Measurements from ENCODE around the gene PATZ1.
"Not testable (repeated sequence)": the region's sequence is repeated elsewhere in the genome, so short reads cannot be mapped to it uniquely, and the experiment has no call there.

Gene PATZ1, protein sequence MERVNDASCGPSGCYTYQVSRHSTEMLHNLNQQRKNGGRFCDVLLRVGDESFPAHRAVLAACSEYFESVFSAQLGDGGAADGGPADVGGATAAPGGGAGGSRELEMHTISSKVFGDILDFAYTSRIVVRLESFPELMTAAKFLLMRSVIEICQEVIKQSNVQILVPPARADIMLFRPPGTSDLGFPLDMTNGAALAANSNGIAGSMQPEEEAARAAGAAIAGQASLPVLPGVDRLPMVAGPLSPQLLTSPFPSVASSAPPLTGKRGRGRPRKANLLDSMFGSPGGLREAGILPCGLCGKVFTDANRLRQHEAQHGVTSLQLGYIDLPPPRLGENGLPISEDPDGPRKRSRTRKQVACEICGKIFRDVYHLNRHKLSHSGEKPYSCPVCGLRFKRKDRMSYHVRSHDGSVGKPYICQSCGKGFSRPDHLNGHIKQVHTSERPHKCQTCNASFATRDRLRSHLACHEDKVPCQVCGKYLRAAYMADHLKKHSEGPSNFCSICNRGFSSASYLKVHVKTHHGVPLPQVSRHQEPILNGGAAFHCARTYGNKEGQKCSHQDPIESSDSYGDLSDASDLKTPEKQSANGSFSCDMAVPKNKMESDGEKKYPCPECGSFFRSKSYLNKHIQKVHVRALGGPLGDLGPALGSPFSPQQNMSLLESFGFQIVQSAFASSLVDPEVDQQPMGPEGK

DNA sequence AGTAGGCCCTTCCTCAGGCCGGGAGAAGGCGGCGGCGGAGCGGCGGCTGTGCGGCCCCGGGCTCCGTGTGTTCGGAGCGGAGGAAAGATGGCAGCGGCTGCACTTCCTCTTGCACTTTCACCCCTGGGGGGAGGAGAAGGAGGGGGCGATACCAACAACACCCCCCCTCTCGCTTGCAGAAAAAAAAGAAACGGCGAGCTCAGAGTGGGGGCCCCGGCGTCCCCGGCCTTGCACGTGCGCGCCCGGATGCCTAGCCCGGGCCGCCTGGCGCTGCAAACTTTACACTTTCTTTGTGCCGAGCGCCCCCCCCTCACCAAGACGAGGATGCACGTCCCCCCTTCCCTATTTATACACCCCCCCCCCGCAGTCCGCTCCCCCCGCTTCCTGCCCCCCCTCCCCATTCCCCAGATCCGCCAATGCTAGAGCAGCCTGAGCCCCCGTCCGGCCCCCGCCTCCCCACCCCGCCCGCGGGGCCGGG, at the start of gene PATZ1:
TSS of gene PATZ1 (minus strand) at position 92 of the 478 bp plus-strand sequence. CDS start 744 bp downstream, outside the sequence.
- DNase-seq = peak; percentile 73

DNA sequence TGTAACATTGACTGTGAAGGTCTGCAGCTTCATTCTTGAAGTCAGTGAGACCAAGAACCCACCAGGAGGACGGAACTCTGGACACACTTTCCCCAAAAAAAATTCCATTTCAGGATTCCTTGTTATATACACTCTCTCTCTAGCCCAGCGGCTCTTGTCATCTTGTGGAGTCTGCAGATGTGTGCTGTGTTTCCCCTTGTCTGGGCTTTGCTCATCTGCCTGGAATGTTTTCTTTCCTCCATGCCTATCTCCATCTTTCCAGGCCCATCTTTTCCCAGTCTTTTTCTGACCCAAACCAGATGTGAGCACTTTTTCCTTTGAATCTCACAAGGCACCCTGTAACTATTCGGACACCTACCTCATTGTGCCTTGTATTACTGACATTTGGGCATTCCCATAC, 48.2 kb upstream of the PATZ1 start:
- DNase-seq = no peak

DNA sequence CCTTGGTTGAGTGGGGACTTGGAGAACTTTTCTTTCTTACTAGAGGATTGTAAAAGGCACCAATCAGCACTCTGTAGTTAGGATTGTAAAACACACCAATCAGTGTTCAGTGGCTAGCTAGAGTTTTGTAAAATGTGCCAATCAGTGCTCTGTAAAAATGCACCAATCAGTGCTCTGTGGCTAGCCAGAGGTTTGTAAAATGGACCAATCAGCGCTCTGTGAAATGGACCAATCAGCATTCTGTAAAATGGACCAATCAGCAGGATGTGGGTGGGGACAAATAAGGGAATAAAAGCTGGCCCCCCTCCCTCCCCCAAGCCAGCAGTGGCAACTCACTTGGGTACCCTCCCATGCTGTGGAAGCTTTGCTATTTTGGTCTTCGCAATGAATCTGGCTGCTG, 47.7 kb upstream of the PATZ1 start:
- DNase-seq = no peak

DNA sequence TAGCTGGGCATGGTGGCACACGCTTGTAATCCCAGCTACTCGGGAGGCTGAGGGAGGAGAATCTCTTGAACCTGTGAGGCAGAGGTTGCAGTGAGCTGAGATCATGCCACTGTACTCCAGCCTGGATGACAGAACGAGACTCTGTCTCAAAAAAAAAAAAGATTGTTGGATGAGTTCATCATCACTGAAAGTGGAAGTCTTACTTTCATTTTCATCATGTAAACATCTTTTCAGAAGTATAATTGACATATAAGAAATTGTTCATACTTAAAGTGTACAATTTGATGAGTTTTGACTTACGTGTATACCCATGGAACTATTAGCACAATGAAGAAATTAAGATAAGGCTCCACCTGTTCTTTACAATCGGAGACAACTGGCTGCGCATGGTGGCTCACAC, 32.5 kb upstream of the PATZ1 start:
- DNase-seq = not testable (repeated sequence)

DNA sequence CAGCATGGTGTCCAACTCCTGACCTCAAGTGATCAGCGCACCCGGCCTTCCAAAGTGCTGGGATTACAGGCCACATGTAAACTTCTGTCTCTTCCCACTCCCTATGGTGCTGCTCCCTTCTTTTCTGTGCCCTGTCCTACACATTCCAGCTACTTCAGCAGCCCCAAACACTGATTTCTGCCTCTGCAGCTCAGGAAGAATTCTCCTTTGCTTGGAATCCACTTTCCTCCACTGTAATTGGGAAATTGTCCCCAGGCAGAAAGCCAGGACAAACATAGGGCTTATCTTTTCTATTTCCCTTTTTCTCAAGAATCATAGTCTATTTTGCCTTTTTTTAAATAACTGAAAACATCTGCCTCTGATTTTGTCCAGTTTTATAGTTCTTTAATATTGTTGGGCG, 32.0 kb upstream of the PATZ1 start:
- no peak for DNase-seq

DNA sequence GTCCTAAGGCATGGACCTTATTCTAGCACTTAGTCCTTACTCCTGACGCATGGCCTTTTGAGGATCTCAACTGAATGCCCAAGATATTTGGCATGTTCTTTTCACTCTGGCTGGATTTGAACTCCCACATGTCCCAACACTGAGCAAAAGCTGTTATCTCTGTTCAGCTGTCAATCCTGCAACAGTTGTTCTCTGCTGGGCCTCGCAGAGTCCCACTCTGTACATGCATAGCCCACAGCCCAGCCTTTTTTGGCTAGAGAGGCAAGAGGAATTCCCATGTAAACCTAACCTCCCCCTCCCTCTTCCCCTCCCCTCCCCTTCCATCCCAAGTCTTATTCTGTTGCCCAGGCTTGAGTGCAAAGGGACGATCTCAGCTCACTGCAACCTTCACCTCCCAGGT, 31.5 kb upstream of the PATZ1 start:
- DNase-seq = no peak

DNA sequence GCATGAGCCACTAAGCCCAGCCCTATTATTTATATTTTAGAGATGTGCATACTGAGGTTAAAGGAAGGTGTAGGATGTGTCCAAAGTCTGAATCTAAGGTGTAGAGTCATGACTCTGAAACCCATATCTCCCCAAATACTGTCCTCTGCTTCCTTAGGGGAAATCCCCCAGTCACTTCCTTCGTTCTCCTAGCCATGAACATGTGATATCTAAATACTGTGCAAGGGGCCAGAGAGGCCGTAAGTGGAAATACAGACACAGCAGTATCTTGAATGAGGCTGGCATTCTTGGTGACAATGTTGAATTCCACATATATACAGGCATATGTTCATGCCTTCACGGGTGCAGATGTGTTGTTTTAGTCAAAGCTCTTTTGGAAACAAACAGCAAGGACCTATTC, 21.3 kb upstream of the PATZ1 start:
- no peak for DNase-seq

DNA sequence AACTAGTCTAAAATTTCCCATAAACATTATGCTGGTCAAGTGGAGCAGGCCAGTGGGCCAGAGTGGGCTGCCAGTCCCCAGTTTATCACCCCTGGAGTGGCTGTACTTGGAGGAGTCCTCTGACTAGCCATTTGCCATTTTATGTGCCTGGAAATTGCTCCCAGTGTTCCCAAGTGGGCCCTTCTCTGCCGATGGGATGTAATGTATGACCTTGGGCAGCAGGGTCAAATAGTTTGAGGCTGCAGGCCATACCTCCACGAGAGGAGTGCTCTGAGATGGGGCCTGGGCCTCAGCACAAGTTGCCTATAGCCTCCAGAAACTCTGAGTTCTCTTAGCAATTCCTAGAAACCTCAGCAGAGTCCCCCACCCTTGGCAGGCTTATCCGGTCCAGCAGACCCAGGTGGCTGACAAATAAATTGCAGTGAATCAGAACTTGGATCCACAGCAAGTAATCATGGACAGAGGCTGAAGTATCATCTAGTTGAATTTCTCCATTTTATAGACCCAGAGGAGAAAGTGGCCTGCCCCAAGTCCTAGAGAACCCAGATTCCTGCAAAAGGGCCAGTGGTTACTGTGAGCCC, 17.8 kb upstream of the PATZ1 start:
- no peak for DNase-seq

DNA sequence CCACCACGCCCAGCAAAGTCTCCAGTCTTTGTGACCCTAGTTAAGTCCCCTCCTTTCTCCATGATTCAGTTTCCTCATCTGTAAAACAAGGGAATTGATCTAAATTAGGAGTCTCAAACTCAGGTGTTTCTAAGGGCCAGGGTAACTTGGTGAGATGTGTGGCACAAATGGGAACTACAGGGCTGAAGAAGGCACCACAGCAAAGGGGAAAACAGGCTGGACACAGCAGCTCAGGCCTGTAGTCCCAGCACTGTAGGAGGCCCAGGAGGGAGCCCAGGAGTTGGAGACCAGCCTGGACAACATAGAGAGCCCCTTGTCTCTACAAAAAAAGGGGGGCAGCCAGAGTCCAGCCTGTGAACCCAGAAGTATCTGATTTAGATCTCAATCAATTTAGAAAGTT, 15.6 kb upstream of the PATZ1 start:
- DNase-seq = no peak

DNA sequence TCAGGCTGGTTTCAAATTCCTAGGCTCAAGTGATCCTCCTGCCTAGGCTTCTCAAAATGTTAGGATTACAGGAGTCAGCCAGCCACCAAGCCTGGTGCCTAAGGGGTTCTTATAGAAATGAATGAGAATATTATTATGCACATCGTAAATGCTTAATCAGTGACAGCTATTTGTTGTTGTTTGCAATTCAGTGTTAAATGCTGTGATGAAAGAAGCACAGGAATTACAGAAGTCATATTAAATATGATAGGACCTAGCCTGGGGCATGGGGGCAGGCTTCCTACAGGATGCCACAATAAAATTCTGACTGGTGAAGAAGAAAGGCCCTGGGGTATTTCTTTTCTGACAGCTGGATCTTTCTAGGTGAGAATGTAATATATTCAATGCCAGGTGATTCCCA, 13.9 kb upstream of the PATZ1 start:
- DNase-seq = no peak

DNA sequence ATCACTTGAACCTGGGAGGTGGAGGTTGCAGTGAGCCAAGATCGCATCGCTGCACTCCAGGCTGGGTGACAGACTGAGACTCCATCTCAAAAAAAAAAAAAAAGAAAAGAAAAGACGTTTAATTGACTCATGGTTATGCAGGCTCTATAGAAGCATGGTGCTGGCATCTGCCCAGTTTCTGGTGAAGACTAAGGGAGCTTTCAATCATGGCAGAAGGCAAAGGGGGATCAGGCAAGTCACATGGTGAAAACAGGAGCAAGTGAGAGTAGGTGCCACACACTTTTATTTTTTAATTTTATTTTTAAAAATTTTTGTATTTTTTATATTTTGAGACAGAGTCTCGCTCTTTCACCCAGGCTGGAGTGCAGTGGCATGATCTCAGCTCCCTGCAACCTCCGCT, 8.4 kb upstream of the PATZ1 start:
- DNase-seq = no peak

DNA sequence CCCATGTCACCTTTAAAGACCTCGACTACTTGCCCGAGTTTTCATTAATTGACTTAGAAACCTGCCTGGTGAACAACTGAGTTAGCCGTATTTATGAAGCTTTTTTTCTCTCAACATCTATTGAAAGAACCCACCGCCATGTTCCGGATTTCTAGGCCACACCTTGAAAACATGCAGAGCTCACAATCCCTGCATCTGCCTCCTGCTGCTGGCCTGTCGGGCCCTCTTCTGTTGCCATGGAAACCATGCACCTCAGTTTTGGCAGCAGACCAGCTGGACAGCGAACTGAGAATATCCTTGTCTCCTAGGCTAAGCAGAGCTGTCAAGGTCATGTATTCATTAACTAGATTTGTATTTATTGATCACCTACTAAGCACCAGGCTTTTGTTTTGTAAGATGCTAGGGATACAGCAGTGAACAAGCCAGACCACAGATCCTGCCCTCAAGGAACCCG, 4.3 kb upstream of the PATZ1 start:
- peak; percentile 75 for DNase-seq

DNA sequence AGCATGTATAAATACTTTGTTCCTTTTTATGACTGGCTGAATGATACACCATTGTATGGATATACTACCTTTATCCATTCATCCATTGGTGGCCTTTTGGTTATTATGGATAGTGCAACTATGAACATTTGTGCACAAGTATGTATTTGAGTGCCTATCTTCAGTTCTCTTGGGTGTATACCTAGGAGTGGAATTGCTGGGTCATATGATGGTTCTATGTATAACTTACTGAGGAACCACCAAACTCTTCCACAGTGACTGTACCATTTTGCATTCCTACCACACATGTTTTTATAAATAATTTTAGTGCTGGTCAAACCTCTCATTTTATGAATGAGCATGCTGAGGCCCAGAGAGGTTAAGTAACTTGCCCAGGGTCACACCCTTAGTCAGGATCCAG, 3.8 kb upstream of the PATZ1 start:
- DNase-seq = no peak

DNA sequence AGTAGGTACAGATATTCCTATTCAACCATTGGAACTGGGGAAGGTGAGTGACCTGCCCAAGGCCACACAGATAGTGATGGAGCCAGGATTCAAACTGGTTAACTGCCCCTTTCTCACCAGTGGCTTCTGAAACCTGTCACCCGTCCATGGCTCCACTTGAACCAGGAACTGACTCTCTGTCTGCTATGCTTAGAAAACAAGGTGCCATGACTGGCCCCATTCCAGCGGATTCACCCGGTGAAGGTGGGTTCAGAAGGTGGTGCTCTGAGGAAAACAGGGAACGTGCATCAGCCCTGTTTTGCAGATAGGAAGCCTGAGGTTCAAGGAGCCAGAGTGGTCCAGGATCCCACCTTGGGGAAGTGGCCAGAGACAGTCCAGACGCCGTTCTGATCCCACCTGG, 2.6 kb upstream of the PATZ1 start:
- DNase-seq = no peak

DNA sequence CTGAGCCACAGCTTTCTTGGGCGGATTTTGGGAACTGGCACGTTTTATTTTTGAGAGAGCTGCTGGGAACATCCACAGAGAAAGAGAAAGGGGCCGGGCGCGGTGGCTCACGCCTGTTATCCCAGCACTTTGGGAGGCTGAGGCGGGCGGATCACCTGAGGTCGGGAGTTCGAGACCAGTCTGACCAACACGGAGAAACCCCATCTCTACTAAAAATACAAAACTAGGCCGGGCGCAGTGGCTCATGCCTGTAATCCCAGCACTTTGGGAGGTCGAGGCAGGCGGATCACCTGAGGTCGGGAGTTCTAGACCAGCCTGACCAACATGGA, 1.8 kb upstream of the PATZ1 start:
- not testable (repeated sequence) for DNase-seq

DNA sequence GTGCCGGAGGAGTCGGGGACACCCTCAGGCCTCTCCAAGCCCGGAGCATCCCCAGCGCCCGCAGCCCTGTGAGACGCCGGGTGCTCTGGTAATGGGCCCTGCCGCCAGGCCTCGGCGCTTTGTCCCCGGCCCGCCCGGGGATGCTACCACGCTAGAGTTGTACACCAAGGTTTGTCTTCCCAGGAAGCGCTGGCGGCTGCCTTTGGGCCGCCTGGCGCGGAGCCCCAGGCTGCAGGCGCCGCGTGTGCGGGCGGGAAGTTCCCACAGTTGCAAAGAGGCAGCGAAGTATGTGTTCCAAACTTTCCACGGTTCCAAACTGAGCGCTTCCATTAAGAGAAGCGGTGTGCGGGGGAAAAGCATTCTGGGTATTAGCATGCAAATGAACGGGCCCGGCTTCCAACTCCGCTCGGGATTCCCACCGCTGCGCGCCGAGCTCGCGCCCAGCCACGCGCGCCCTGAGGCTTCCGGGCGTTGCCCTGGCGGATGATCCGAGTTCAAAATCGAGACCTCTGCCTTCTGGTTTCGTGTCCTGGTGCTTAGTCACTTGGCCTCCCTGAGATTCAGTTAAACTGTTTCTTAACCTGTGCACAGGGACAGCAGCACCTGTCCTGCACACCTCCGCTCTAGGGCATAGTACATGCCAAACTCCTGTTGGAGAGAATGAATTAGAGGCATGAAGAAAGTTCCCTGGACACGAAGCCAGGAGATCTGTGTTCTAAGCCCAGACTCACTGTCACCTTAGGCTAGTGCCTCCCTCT, 1.3 kb upstream of the PATZ1 start:
- peak; percentile 50 for DNase-seq

DNA sequence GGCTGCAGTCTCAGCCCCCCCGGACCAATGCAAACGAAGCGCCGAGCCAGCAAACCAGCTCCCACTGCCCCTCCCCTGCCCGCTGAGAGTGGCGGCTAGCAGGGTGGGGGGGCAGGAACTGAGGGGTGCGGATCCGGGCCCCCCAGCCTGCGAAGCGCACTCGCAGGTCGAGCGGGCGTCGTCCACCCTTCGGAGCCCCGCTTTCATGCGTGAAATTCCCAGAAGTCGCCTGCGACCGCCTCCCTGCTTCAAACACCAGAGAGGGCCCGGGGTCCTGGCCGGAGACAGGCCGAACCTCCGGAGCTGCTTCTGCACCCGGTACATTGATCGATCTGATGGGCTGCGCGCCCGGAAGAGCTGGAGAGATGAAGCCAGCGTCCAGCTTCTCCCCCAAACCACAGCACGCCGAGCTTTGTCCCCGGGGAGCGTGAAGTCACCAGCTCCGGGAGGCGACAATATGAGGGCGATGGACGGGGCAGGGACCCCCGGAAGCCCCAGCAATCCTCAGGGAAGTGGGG, 646 bp upstream of the PATZ1 start:
- DNase-seq = peak; percentile 45

DNA sequence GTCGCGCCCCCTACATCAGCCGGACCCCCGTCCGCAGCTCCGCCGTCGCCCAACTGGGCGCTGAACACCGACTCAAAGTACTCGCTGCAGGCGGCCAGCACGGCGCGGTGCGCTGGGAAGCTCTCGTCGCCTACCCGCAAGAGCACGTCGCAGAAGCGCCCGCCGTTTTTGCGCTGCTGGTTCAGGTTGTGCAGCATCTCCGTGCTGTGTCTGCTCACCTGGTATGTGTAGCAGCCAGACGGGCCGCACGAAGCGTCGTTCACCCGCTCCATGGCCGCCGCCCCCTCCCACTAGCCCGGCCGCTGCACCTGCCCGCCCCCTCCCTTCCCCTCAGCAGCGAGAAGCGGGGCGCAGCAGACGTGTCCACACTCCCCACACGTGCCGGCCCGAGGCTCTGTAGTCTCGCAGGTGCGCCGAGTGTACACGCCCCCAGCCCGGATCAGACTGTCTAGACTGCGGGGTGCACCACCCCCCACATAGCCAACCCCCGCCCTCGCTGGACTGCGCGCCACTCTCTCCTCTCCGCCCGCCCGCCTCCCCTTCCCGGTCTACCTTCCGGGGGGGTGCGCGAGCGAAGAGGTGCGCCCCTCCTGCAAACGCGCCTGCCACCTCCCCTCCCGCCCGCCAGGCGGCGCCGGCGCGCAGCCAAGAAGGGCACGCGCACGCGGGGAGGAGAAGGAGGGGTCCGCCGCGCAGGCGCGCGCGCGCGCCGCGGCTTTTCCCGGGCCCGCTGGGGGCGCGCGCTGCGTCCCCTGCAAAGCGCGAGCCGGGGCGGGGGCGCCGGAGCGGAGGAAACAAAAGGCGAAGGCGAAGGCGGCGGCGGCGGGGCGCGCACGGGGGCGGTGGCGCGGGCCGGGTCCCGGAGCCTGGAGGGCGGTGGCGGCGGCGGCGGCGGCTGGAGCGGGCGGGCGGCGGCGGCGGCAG, 553 bp downstream of the PATZ1 start:
- DNase-seq = peak; percentile 87

DNA sequence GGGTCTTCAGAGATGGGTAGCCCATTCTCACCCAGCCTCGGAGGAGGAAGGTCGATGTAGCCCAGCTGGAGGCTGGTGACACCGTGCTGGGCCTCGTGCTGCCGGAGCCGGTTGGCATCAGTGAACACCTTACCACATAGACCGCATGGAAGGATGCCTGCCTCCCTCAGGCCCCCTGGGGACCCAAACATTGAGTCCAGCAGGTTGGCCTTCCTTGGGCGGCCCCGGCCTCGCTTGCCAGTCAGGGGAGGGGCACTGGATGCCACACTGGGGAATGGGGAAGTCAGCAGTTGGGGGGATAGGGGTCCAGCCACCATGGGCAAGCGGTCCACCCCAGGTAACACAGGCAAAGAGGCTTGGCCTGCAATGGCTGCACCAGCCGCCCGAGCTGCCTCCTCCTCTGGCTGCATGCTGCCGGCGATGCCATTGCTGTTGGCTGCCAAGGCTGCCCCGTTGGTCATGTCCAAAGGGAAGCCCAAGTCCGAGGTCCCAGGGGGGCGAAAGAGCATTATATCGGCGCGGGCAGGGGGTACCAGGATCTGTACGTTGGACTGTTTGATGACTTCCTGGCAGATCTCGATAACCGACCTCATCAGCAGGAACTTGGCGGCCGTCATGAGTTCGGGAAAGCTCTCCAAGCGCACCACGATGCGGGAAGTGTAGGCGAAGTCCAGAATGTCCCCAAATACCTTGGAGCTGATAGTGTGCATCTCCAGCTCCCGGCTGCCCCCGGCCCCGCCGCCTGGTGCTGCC, 1.4 kb downstream of the PATZ1 start:
- DNase-seq = no peak

DNA sequence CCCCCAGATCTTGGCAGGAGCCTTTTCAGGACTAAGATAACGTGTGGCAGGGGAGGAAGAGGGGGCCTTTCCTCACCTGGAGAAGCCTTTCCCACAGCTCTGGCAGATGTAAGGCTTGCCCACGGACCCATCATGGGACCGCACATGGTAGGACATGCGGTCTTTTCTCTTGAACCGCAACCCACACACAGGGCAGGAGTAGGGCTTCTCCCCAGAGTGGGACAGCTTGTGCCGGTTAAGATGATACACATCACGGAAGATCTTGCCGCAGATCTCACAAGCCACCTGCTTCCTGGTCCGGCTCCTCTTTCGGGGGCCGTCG, 1.9 kb downstream of the PATZ1 start:
- DNase-seq = no peak
